HuH-7.5 (cell line): ENCODE measurements around the gene KCNQ1OT1.

ENCODE experiments used
- DNase-seq: peaks from one replicate; pipeline ENCODE4 v3.0.0; 2011; ENCODE audit warnings: low spot score

The KCNQ1OT1 gene

GRCh38 chr11:2686360-2687222, 13.2 kb downstream of the KCNQ1OT1 start:
- DNase-seq, result no peak

- DNase-seq, result no peak
Measured at GRCh38 chr11:2685566-2686359, 14.0 kb downstream of the KCNQ1OT1 start.

- DNase-seq, result no peak
Measured at GRCh38 chr11:2685051-2685450, 14.7 kb downstream of the KCNQ1OT1 start.

- DNase-seq, result no peak
Measured at GRCh38 chr11:2684581-2684980, 15.2 kb downstream of the KCNQ1OT1 start.

DNA sequence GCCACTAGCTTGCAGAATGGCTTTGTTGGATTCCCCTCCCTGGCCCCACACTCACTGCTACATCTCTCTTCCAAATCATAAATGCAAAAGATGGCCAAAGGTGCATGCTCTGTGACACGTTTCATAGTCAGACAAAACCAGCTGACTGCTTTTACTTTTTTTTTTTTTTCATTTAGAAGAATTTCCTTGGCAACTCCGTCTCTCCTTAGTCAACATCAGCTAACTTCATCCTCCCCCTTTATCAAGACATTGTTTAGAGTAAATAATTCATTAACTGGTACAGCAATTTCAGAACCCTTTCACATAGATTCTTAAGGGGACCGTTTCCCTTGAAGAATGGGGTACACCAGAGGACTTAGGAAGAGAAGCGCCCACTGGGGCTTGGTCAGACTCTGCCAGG, 16.0 kb downstream of the KCNQ1OT1 start:
- no peak for DNase-seq

- no peak for DNase-seq
Measured at GRCh38 chr11:2681408-2682145, 18.2 kb downstream of the KCNQ1OT1 start.

DNA sequence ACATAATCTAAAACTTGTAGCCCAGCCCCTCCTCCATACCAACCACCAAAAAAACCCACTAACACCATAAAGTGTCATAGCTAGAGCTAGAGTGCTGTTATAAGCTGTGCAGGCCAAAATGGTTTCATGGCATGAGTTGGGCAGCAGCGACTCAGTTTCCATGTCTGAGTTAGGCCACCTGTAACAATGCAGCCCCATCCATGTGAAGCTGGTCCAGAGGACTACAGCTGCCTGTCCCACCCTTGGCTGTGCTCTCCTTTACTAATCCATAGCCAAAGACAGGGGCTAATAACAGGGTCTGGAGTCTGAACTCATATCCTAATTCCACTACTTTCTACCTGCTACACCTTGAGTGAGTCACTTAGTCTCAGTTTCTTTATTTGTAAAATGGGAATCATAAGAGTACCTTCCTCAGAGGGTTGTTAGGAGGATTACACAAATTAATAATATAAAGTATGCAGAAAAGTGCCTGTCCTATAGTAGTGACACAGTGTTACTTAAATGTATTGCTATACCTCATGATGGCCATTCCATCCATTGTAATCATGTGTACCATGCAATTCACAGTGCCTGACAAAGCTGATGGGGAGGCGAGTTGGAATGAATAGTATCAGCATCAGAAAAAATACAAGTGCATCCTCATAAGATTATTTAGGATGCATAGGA, 20.6 kb downstream of the KCNQ1OT1 start:
- no peak for DNase-seq

DNA sequence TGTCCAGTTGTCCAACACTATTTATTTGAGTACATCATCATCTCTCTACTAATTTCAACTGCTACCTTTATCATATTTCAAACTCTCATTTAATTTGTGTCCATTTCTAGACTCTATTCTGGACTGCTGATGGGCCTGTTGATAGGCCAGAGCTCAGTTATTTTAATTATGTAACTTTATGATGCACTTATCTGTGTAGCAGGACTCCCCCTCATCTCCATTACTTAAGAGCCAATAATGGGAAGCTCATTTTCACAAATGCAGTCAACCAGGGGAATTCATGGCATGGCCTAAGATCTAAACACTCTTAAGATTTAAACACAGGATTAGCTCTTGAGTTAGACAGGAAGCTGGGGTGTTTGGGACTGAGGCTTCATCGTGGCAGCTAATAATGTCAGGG, 21.4 kb downstream of the KCNQ1OT1 start:
- no peak for DNase-seq

DNA sequence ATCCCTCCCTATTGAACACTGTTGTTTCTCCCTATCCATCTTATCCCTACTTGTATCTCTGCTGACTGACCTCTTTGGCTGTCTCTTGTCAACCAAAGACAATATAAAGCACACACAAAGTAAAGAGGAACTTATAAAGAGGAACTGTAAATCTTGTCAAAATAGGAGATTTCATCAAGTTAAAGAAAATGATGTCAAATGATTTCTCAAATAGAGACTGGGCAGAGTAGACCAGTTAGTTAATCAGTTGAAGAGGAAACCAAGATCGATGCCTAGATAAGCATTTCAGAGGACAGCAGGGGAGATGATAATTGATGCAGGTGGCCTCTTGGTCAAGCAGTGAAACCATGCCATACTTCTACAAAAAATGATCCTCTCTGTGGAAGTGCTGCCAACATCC, 22.7 kb downstream of the KCNQ1OT1 start:
- no peak for DNase-seq

- DNase-seq, result no peak
Measured at GRCh38 chr11:2675540-2675939, 24.3 kb downstream of the KCNQ1OT1 start.

DNA sequence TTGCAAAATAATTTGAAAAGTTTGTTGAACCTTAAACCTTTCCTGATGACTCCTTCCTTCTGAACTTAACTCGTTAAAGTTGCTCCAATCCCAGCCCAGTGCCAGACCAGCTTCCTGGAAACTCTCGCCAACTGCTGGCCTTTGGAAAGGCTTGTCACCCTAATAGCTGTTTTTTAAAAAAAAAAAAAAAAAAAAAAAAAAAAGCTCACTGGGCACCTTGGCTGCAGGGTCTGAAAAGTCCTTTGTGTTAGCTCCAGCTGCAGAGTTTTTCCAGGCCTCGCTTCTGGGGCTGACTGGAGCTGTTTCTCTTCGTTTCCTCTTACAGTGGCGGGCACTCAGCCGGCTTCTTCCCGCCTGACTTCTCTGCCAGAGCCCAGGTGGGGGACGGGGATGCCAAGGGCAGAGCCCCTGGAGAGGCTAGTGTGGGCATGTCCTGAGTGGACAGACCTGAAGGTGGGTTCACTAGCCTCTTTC, 25.1 kb downstream of the KCNQ1OT1 start:
- no peak for DNase-seq

DNA sequence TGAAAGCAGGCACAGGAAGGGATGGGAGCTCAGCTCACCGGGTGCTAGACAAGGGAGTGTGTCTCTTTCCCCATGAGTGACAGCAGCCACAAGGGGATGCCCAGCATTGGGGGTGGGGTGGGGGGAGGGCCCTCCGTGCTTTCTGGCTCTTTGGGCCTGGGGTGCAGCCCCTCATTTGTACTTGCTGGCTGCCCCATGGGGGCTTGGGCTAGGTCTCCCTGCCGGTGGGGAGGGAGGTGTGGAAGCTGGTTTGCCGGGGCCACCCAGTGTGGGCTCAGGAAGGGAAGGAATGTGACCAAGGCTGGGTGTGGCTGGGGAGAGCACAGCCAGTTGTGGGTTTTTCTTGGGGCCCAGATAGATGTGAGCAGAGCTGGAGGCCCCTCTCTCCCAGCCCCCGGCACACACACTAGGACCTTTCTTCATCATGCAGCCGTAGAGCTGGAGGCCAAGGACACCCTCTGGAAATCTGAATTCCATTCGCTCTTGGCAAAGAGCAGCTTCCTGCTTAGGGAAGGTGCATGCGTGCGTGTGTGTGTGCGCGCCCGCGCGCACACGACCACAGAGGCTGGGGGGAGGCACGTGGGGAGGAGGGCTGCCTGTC, 25.8 kb downstream of the KCNQ1OT1 start:
- DNase-seq, result no peak

GRCh38 chr11:2673250-2673610, 26.6 kb downstream of the KCNQ1OT1 start:
- no peak for DNase-seq

- no peak for DNase-seq
Measured at GRCh38 chr11:2672553-2673249, 27.1 kb downstream of the KCNQ1OT1 start.

GRCh38 chr11:2671748-2672147, 28.0 kb downstream of the KCNQ1OT1 start:
- no peak for DNase-seq

DNA sequence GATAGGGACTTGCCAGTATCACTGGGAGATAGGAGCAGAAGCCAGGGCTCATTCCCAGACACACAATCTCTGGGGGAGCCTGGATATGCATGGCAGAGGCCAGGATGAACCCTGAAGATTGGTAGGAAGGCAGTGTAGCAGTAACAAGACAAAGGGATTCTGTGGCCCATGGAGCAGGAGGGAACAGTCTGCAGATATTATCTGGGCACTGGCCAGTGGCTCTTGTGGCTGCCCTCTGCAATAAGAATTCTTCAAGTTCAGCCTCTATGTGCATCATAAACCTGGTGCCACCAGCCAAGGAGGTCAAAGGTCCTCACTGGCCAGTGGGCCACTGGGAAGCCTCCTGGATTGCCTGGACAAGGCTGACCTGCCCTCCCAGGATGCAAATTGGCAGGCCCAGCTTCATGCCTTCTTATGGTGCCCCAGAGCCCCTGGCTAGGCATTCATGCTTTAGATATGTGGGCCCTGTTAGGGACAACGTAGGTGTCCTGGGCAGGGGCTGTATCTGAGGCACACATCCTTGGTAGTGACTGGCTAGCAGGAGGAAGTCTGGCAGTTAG, 29.2 kb downstream of the KCNQ1OT1 start:
- DNase-seq, result no peak

DNA sequence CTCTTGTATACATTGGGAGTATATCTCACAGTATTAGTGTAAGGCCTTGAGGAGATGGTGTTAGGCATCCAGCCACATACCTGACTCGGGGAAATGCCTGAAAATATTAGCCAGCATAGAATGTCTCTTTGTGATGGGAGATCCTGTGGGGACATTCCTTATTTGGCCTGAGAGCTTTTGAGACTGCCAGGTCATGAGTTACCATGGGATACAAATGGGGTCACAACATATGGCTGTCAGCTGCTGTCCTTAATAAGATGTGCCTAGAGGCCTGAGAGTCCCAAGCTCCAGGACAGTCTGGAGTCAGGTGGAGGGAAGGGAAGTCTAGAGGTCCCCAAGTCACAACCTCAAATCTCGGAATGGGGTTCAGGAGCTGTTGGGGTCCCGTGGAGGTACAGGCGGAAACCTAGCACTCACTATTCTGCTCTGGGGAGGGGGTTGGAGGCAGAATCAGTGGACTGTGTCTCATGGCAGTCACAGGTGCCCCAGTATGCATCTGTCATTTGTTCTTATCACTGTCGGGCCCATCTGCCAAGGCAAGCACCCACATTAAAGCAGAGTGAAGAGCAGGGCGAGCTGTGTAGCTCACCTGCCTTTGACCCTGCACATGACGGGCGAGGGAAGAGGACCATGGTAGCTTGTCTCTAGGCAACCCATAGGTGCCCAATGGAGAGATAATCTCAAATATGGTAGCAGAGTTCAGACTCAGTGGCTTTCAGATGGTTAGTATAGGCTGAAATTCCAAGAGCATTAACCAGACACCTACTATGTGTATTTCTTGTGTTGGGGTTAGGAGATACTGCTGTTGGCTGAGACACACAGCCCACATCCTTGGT, 29.9 kb downstream of the KCNQ1OT1 start:
- no peak for DNase-seq

DNA sequence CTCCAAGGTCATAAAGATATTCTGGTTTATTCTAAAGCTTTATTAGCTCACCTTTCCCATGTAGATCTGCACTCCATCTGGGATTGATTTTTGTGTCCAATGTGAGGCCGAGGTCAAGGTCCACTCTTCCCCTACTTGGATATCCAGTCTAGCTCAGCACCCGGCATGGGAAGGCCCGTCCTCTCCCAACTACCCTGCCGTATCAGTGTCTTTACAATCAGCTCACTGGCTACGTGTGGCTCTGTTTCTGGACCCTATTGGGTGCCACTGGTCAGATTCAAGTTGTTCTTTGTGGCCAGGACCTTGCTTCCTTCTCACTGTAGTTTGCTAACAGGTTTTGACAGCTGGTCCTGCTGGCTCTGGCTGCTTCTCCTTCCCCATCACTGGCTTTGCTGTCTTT, 30.9 kb downstream of the KCNQ1OT1 start:
- no peak for DNase-seq

- DNase-seq, result no peak
Measured at GRCh38 chr11:2667940-2668339, 31.9 kb downstream of the KCNQ1OT1 start.
